Keratinocyte (primary cell): Measurements from ENCODE around the gene EXOC4. TPM values are rescaled to one million over a fixed set of nuclear protein-coding genes. Genes with fewer than 3 reads are reported as not detected.

Experiments used
- DNase-seq: peaks from one replicate; pipeline ENCODE4 v3.0.0-alpha.2; 2011; ENCODE audit warnings: low read depth, missing footprints, low spot score
- FAIRE-seq: peaks from 2 replicates; lab custom pipeline; 2011; peaks lifted over from hg19 to GRCh38; lab: Jason Lieb, UNC
- H2AFZ ChIP-seq: 2 replicates; pipeline ENCODE4 v1.6.0; 2012; ENCODE audit warnings: low read length, control low read depth, inconsistent platforms; ENCODE audit not compliant: control insufficient read depth
- H3K27ac ChIP-seq: 2 replicates; pipeline ENCODE4 v1.5.1; 2011; ENCODE audit warnings: low read length; ENCODE audit not compliant: control insufficient read depth, insufficient read depth
- H3K27me3 ChIP-seq: 3 replicates; pipeline ENCODE4 v1.6.0; 2011; ENCODE audit warnings: low read length; ENCODE audit not compliant: control insufficient read depth, insufficient read depth; ENCODE audit errors: extremely low read depth
- H3K36me3 ChIP-seq, 2 experiments: 2 replicates in 1 of 2; 3 replicates in 1 of 2; pipeline ENCODE4 v1.5.1; 2011; ENCODE audit warnings: low read length in 2 of 2, mild to moderate bottlenecking in 1 of 2; ENCODE audit not compliant: control insufficient read depth in 2 of 2, insufficient read depth in 2 of 2; ENCODE audit errors: extremely low read depth in 1 of 2
- H3K4me1 ChIP-seq: 3 replicates; pipeline ENCODE4 v1.5.1; 2011; ENCODE audit warnings: low read length; ENCODE audit not compliant: control insufficient read depth, insufficient read depth; ENCODE audit errors: extremely low read depth
- H3K4me2 ChIP-seq: 3 replicates; pipeline ENCODE4 v1.6.0; 2011; ENCODE audit warnings: low read depth, low read length; ENCODE audit not compliant: control insufficient read depth, insufficient read depth; ENCODE audit errors: extremely low read depth
- H3K4me3 ChIP-seq, 3 experiments: fragments of 200-600 bp in 1 of 3; sonication (generic) in 1 of 3; 2 replicates in 2 of 3; 3 replicates in 1 of 3; pipeline ENCODE4 v1.5.1; 2011 to 2016; ENCODE audit warnings: low read length in 3 of 3, mild to moderate bottlenecking in 3 of 3, control low read depth in 2 of 3, inconsistent platforms in 1 of 3, low read depth in 1 of 3, mixed read lengths in 1 of 3, mixed run types in 1 of 3, moderate library complexity in 1 of 3; ENCODE audit not compliant: control insufficient read depth in 2 of 3, insufficient read depth in 2 of 3; ENCODE audit errors: extremely low read depth in 1 of 3
- H3K79me2 ChIP-seq: 2 replicates; pipeline ENCODE4 v1.6.0; 2012; ENCODE audit warnings: low read length; ENCODE audit not compliant: control insufficient read depth, insufficient read depth
- H3K9ac ChIP-seq: 3 replicates; pipeline ENCODE4 v1.6.0; 2011; ENCODE audit warnings: low read length; ENCODE audit not compliant: control insufficient read depth, insufficient read depth; ENCODE audit errors: extremely low read depth
- H3K9me1 ChIP-seq: 3 replicates; pipeline ENCODE4 v1.6.0; 2011; ENCODE audit warnings: low read length; ENCODE audit not compliant: control insufficient read depth, insufficient read depth; ENCODE audit errors: extremely low read depth
- H3K9me3 ChIP-seq: 2 replicates; pipeline ENCODE4 v1.5.1; 2012; ENCODE audit warnings: low read depth, low read length; ENCODE audit not compliant: control insufficient read depth
- H4K20me1 ChIP-seq: 3 replicates; pipeline ENCODE4 v1.6.0; 2011; ENCODE audit warnings: low read length; ENCODE audit not compliant: control insufficient read depth, insufficient read depth; ENCODE audit errors: extremely low read depth
- EZH2 ChIP-seq: IDR thresholded peaks from one replicate; pipeline ENCODE4 v1.6.1; 2012; ENCODE audit warnings: inconsistent platforms, mild to moderate bottlenecking, low read length, moderate library complexity
- dilution Hi-C: fragments of 300-500 bp; cut with MboI; formaldehyde crosslinking; loops from one replicate; pipeline ENCODE4 v1.7.0; 2020; ENCODE audit warnings: low sequenced_read_pairs; ENCODE audit not compliant: extremely low pct_ligation_motif_present
- polyA plus RNA-seq, 5 experiments: library from polyadenylated mRNA; depleted of rRNA in 3 of 5; stranded (reverse) in 3 of 5; stranded (forward) in 1 of 5; unstranded in 1 of 5; fragments of >200 nt; gene quantifications; 1 replicate in 1 of 5; 2 replicates in 3 of 5; 3 replicates in 1 of 5; pipeline versions ENCODE4 v1.2.1 to v1.2.3, GENCODE V29; 2011 to 2012; ENCODE audit warnings: missing spikeins in 2 of 5, low read depth in 1 of 5, low replicate concordance in 1 of 5
- TF ChIP-seq, protein P1 (sequence below), 3 experiments: IDR thresholded peaks in 1 of 3; conservative IDR thresholded peaks in 1 of 3; optimal IDR thresholded peaks in 1 of 3; 2 replicates in 2 of 3; 3 replicates in 1 of 3; pipeline versions ENCODE3 to v1.5.1; 2011; ENCODE audit warnings: low read length in 3 of 3, mild to moderate bottlenecking in 3 of 3, moderate library complexity in 2 of 3, control low read depth in 1 of 3, inconsistent platforms in 1 of 3; ENCODE audit not compliant: insufficient read depth in 2 of 3; ENCODE audit errors: extremely low read depth in 1 of 3

The EXOC4 gene
- polyA plus RNA-seq, 1 donor (not counting 4 experiments of a cell fraction or from before 2014, with no cell fraction given) = 52.6 TPM

- no peaks in the 10 kb centered on the region for H3K36me3 ChIP-seq
- H3K27me3 ChIP-seq = no peaks in the 10 kb centered on the region
- no peak overlapping the region for H3K4me2 ChIP-seq
- no peak overlapping the region for H3K9ac ChIP-seq
- H3K27ac ChIP-seq = no peak overlapping the region
- no peaks in the 10 kb centered on the region for H4K20me1 ChIP-seq
- no peaks in the 10 kb centered on the region for H3K9me1 ChIP-seq
- no peak overlapping the region for H2AFZ ChIP-seq
- no peak for TF ChIP-seq EZH2
- TF ChIP-seq, protein P1, sequence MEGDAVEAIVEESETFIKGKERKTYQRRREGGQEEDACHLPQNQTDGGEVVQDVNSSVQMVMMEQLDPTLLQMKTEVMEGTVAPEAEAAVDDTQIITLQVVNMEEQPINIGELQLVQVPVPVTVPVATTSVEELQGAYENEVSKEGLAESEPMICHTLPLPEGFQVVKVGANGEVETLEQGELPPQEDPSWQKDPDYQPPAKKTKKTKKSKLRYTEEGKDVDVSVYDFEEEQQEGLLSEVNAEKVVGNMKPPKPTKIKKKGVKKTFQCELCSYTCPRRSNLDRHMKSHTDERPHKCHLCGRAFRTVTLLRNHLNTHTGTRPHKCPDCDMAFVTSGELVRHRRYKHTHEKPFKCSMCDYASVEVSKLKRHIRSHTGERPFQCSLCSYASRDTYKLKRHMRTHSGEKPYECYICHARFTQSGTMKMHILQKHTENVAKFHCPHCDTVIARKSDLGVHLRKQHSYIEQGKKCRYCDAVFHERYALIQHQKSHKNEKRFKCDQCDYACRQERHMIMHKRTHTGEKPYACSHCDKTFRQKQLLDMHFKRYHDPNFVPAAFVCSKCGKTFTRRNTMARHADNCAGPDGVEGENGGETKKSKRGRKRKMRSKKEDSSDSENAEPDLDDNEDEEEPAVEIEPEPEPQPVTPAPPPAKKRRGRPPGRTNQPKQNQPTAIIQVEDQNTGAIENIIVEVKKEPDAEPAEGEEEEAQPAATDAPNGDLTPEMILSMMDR (optimal IDR thresholded peaks at IDR 0.05 in 1 of 3, IDR thresholded peaks at IDR 0.05 in 1 of 3, conservative IDR thresholded peaks at IDR 0.05 in 1 of 3; ENCODE audit: extremely low read depth in 1 of 3, insufficient read depth in 2 of 3, low read length in 3 of 3) = no peak
- no peaks in the 10 kb centered on the region for H3K4me1 ChIP-seq
- H3K9me3 ChIP-seq = no peaks in the 10 kb centered on the region
- no peak for FAIRE-seq
- dilution Hi-C loops = no loop called here
- H3K4me3 ChIP-seq = no peak overlapping the region
- no peaks in the 10 kb centered on the region for H3K79me2 ChIP-seq
- DNase-seq = no peak
These were observed 788.1 kb downstream of the EXOC4 start for GRCh38 chr7:134040988-134041387.

- no peaks in the 10 kb centered on the region for H3K4me1 ChIP-seq
- H3K79me2 ChIP-seq = no peaks in the 10 kb centered on the region
- H3K36me3 ChIP-seq = no peaks in the 10 kb centered on the region
- FAIRE-seq (no peak), DNase-seq (no peak)
- H2AFZ ChIP-seq = no peak overlapping the region
- H3K27me3 ChIP-seq = no peaks in the 10 kb centered on the region
- H3K9ac ChIP-seq = no peak overlapping the region
- H3K4me2 ChIP-seq = no peak overlapping the region
- H3K9me1 ChIP-seq = no peaks in the 10 kb centered on the region
- H4K20me1 ChIP-seq = no peaks in the 10 kb centered on the region
- H3K9me3 ChIP-seq = no peaks in the 10 kb centered on the region
- H3K4me3 ChIP-seq = no peak overlapping the region
- dilution Hi-C loops = no loop called here
- TF ChIP-seq, protein P1 (optimal IDR thresholded peaks at IDR 0.05 in 1 of 3, IDR thresholded peaks at IDR 0.05 in 1 of 3, conservative IDR thresholded peaks at IDR 0.05 in 1 of 3; ENCODE audit: extremely low read depth in 1 of 3, insufficient read depth in 2 of 3, low read length in 3 of 3) = no peak
- no peak overlapping the region for H3K27ac ChIP-seq
These were observed 788.6 kb downstream of the EXOC4 start for GRCh38 chr7:134041477-134041876.
